Measurements from ENCODE around the gene IZUMO3.
"Not testable (repeated sequence)": the region's sequence is repeated elsewhere in the genome, so short reads cannot be mapped to it uniquely, and the experiment has no call there.

The IZUMO3 gene, protein sequence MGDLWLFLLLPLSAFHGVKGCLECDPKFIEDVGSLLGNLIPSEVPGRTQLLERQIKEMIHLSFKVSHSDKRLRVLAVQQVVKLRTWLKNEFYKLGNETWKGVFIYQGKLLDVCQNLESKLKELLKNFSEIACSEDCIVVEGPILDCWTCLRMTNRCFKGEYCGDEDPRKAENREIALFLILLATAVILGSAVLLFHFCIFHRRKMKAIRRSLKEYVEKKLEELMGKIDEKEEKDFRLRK

DNA sequence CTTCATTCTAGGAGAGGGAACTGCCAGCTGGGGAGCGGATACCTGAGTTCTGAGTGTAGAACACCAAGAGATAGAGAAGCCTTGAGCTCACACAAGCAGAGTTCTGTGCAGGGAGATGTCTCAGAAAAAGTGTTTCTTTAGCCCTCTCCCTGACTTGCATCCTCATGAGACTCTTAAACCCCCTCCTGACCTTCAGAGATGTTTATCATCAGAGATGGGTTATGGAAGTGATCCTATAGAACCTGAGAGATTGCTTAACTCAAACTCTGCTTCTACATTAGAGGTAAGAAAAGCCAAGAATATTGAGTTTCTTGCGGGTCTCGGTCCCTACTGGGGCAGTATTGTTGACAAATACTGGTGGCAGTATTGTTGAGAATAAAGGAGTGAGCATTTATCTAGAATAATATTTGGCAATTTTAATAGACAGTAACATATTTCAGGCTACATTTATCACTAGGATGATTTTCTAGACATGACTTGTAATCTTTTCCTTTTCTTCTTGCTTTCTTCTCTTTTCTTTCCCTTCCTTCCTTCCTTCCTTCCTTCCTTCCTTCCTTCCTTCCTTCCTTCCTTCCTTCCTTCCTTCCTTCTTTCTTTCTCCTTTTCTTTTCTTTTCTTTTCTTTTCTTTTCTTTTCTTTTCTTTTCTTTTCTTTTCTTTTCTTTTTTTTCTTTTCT is at the start of gene IZUMO3:
Gene IZUMO3 (minus strand): TSS at position 51 of the 676 bp plus-strand sequence. CDS start 248 bp downstream, outside the sequence.
- no peak for DNase-seq

DNA sequence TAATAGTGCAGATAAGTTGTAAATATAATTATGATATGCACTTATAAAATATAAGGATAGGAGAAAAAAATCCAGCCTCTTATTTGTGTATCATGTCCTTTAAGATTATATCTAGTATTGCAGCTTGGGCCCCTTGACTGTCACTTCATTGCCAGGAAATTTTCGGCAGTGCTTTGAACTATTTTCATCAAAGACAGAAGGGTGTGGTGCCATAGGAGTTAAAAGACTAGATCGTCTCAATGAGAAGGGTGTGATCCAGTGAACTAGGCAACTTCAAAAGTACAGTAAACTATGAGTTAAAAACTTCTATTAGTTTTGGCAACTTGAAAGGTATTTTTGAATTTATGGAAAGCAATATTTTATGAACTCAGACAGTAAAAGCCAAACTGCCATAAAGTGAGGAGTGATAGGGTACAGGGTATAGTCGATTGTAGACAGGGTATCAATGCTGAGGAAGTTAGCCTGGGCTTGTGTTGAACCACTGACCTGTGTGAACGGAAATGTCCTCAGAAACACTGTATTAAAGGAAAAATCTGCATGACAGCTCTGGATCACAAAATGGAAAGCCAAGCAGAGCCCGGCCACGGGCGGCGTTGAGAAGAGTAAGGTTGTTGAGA is 48.6 kb upstream of the IZUMO3 start:
- DNase-seq: no peak

DNA sequence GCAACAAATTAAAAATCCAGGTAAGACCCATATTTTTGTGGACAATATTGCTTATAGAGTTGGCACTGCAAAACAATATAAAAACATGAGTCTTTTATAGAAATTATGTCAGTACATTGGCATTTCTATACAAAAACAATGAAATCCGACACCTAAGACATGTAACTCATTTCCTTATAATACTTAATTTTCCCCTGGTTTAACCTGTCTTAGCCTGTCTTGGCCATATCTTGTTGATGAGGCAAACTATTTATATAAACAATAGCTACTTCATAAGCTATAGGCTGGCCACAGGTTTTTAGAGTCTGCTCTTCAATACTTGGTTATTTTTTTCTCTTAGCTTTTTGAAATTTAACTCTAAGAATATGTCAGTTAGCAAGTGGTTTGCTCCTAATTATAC is 44.7 kb upstream of the IZUMO3 start:
- DNase-seq: no peak

DNA sequence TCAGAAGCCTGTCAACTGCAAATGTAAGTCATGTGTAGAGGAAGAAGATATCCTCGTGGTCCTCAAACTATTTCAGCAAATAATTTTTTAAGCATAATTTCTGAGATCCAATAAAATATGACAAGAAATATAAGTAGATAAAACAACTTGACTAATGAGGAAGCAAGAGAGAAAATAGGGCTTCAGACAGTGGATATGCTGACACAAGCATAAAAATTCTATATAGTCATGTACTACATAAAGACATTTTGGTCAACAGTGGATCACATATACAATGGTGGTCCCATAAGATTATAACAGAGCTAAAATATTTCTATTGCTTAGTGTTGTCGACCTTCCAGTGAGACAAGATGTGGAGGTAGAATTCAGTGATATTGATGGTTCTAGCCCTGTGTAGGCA is 42.2 kb upstream of the IZUMO3 start:
- no peak for DNase-seq

DNA sequence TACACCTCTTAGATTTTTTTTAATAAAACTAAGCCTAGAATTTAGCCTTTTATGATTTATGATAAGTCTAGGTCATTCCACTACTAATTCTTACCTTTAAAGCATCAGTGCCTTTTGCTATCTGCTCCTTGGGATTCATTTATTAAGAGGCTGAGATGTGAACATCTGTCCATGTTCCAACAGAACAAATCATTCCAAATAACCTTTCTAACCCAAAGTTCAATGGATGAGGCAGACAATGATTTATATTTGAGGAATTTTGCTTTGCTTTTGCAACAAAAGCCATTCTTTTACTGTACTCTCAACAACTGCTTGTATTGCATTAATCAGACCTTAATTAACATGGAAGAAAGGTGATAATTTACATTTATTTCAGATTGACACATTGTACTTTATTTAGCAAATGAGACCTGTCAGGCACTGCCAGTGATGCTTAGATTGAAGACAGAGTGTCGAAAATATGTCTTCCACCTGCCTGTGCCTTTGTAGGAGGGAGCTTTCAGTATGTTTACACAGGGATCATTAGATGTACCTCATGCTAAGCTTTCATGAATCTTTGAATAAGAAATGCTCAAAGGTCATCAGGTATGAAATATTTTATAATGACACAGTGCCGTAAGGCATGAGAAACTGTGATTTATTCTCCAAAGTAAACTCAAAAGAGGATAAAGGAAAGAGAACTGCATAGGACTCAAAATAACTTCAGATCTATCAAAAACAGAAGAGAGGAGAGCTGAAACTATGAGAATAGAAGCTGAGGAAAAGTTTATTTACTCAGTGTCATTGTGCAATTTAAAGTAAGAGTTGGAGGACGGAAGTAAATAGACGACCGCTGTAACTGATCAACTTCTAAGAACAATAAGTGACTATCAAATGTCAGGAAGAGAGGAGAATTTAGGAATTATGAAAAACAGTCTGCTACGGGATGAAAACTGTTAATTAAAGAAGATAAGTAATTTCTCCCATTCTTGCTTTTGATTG is 36.7 kb upstream of the IZUMO3 start:
- no peak for DNase-seq

DNA sequence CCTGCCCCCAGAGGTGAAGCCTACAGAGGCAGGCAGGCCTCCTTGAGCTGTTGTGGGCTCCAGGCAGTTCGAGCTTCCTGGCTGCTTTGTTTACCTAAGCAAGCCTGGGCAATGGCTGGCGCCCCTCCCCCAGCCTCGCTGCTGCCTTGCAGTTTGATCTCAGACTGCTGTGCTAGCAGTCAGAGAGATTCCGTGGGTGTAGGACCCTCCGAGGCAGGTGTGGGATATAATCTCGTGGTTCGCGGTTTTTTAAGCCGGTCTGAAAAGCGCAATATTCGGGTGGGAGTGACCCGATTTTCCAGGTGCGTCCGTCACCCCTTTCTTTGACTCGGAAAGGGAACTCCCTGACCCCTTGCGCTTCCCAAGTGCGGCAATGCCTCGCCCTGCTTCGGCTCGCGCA is 34.3 kb upstream of the IZUMO3 start:
- DNase-seq: not testable (repeated sequence)

DNA sequence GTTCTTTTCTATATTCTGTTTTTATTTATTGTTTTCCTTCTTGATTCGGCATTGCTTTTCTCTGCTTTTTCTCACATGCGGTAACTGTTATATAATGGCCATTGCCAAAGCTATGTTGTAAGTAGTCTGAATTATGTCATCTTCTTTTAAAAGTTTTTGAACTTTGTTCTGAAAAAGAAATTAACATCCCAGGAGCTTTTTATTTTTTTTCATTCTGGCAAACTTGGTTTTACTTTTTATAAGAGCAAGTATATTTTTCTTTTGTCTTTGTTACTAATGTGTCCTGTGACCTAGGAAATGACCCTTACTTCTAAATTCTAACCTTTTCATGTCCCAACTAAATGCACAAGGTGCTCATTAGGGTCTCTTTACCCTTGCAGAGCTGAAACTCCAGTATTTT is 26.7 kb upstream of the IZUMO3 start:
- peak in 1 of 6 experiments; percentile 4 for DNase-seq

DNA sequence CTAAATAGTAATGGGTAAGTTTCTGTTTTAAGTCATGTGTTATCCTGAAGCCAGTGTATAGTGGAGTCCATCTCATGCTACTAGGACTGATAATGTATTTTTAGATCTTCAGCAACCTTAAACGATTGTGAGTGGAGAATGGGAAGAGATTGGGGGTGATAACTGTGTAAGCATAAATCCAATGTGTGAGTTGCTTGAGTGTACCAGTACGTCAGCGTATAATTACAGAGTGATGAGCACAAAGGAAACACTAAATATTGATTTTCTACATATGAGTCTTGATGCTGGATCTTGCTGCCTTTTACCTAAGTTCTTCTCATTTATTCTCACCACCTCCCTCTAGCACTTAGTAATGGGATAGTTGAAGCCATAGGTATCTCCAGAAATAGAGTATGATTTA is 16.3 kb upstream of the IZUMO3 start:
- DNase-seq: no peak

DNA sequence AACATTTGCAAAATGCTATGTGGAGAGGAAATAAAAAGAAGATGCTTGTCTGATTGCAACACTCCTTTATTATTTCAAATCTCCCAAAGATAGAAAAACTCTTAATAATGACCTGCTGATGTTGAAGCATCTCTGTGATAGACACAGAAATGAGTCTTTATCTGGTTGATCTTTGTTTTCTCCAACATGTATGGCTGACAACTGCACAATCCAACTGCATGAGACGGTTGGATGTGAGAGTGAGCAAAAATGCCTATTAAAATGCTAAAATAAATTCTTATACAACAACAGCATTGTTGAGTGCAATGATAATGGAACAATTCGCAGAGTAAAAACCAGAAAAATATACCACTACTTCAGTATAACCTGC is 7.5 kb upstream of the IZUMO3 start:
- no peak for DNase-seq

DNA sequence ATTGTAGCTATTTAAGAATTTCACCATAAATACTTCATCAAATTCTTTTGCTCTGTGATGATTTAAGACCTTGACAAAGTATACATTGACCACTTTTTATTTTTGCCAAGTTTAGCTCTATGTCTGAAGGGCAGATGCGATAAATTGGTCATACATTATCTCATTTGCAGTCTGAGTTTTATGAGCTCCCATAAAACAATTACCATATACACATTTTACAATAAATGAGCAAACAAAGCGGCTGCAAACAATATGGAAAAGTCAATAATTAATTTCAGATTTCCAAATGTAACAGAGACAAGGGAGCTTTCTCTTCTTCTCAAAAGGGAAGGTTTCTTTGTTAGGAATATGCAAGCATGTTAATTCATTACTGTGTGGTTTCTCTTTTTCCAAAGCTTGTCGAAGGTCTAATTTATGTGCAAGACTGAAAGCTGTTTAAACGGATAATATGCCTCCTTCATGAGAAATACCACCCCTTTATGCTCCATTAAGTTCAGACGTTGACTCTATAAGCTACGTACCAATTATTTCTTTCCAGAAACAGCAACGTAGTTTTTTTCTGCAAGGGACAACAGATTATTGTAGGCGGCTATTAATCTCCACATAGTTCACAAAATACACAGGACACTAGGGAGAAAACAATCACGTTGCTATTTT is 7.0 kb upstream of the IZUMO3 start:
- no peak for DNase-seq

DNA sequence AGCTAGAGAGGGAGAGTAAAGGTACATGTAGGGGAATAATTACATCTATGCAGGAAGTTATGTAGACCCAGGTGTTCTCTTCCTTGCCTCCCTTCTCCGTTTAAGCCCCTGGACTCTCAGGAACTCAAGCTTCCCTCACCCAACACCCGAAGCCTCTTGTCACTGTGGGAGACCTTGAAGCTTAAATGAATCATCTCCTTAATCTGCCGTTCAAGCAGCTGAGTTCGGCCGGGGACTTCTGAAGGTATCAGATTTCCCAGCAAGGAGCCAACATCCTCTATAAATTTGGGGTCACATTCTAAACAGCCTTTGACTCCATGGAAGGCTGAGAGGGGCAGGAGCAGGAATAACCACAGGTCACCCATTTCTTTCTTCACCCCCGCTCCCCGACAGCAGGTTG is 412 bp downstream of the IZUMO3 start:
- no peak for DNase-seq

DNA sequence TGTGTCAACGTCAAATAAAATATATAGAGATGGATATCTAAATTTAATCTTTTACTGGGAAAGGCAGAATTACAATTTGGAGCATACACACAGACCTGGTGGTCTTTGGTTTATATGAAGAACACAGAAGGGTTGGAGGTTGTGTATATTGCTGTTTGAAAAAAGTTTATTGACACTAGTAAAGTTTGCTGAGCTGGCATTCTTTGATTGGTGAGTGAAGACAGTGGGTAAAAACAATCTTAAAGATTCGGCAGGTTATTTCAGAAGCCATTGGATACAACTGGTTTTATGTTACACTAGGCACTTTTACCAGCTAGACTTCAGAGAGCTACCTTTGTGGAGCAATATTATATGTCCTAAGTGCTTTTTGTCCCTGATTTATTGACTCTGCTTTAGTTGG is 27.2 kb downstream of the IZUMO3 start:
- DNase-seq: no peak

DNA sequence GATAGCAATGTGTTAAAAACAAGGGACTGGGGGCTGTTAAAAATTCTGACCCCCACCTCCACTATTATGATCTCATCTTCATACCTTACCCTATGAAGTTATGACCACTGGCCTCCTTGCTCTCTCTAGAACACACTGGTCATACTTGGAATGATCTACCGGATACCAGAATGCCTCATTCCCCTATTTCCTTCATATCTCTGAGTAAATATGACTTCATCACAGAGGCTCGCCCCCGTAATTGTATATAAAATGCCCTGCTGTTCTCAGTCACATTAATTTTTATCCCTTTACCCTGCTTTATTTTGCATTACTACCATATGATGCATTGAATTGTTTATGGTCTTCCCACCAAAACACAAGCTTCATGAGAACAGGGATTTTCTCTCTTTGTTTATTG is 29.2 kb downstream of the IZUMO3 start:
- no peak for DNase-seq

DNA sequence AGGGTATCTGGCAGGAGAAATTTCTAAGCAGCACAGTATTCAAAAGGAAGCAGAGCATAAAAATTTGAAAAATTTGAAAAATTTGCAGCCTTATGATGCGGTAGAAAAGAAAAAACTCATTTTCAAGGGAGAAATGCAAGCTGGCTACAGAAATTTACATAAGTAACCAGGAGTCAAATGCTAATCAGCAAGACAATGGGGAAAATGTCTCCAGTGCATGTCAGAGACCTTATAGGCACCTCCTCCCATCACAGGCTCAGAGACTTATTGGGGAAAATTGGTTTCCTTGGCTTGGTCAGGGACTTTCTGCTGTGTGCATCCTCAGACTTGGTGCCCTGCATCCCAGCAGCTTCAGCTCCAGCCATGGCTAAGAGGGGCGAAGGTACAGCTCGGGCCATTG is 35.8 kb downstream of the IZUMO3 start:
- DNase-seq: no peak

DNA sequence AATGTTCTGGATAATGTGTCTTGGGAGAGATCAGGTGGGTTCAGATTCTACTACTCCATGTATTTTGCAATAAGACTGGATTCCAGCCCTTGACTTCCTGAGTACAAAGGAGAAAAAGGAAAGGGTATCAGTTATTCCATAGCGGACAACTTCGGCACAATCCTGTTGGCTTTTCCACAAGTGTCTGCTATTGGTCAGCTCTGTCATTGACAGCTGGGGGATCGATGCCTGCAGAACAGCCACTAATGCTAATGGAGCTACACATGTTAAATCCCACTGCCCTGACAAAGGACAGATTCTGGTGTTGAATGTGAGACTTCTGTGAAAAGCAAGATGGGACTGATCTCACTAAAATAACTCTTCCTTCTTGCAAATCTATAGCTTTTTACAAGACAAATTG is 41.2 kb downstream of the IZUMO3 start:
- DNase-seq: no peak

DNA sequence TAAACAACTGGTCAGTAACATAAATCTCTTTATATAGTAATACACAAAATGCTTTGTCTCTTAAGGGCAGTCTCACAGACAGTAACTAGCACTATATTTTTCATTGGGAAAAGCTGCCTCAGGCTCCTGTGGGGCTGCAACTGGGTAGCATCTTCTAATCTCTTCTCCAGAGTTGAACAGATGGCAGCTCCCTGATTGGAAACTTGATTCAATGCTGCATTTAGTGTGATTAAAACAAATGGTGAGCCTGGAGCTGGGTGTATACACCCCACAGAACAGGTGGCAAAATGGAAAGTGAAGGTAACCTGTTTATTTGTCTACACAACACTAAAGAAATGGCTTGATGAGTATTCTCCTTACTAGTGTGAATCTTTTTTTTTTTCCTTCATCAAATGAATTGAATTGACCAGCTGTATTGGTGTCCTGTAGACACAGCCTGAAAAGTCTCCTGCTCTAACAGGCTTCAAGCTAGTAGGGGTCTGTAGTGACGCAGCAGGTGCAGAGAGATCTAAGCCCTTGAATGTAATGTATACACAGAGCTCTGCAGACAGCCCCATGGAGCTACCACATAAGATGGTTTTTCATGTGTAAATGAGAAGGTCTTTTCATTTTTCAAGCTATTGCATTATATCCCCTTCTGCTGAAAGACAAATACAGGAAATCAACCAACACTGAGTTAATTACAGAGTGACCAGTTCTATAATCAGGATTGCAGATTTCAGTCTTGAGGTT is 43.3 kb downstream of the IZUMO3 start:
- DNase-seq: no peak

DNA sequence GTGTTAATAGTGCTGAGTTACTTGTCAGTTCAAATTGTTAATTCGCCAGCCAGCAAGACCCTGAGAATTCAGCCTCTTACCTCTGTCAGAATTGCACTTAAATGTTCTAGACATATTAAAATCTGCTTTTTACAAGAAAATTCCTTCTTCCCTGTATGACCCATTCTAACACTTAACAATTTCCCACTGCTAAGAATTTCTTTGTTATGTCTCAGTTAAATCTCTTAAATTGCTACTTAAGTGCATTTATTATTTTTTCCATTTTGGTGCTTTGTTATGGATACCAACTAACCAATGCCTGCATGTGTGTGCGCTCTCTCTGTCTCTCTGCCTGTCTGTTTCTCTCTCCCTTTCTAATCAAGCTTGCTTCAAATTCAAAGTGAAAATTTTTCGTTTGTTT is 44.9 kb downstream of the IZUMO3 start:
- no peak for DNase-seq

DNA sequence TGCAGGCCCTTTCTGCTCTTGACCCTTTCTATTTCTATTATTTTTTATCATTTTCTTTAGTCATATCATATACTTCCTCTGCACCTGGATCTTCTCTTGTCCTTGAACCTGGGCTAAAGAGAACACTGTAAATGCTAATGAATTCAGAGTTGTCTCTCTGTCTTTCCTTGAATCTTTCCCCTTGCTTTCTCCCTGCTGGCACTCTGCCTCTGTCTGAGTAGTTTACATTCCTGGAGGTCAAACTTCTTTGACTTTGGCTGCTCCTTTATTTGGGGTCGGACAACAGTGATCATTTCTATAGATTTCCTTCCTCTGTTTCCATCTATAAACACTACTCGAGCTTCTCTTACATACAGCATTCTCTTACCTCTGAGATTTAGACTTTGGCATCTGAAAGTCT is 47.1 kb downstream of the IZUMO3 start:
- DNase-seq: no peak

DNA sequence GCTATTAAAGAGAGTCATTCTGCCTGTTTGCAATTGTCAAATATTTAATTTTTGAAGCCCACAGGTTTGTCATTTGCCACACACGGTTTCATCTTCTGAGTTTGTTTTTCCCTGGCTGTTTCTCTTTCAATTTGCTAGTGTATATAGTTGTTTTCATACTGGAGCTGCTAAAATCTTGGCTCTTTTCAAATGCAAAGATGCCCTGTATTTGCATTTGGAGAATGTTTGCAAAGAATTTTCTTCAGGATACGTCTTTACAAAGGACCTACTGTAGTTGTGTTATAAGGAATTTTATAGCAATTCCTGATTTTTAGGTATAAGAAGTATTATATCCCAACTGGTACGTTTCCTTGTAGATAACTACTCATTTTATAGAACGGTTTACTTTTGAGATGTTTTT is 48.0 kb downstream of the IZUMO3 start:
- no peak for DNase-seq
